H7 (cell line): ENCODE measurements around the gene DLX2. TPM values are rescaled to one million over a fixed set of nuclear protein-coding genes. Genes with fewer than 3 reads are reported as not detected.

Experiments used
- DNase-seq: peaks from one replicate; pipeline ENCODE4 v3.0.0; 2012
- H3K27me3 ChIP-seq: 2 replicates; pipeline ENCODE4 v1.6.0; 2011; ENCODE audit warnings: mild to moderate bottlenecking, low read length; ENCODE audit not compliant: control insufficient read depth, insufficient read depth
- H3K36me3 ChIP-seq: replicated peaks from 2 replicates; pipeline ENCODE4 v1.5.1; 2011; ENCODE audit warnings: low read length; ENCODE audit not compliant: control insufficient read depth, insufficient read depth
- H3K4me3 ChIP-seq: 2 replicates; pipeline ENCODE4 v1.5.1; 2011; ENCODE audit warnings: low read depth, mild to moderate bottlenecking, control low read depth, low read length, moderate library complexity; ENCODE audit not compliant: insufficient read depth
- total RNA-seq: library from RNA; depleted of rRNA; stranded (reverse); fragments of >200 nt; shearing (Covaris generic); gene quantifications from 2 replicates; pipeline ENCODE4 v1.2.3, GENCODE V29; 2014

DLX2 gene
- total RNA-seq, 1 experiment from 2014 or later = not detected

GRCh38 chr2:172084395-172084644 is 18.4 kb downstream of the DLX2 start:
- H3K27me3 ChIP-seq = peaks cover 99% of the 10 kb centered on the region
- no peak for DNase-seq

DNA sequence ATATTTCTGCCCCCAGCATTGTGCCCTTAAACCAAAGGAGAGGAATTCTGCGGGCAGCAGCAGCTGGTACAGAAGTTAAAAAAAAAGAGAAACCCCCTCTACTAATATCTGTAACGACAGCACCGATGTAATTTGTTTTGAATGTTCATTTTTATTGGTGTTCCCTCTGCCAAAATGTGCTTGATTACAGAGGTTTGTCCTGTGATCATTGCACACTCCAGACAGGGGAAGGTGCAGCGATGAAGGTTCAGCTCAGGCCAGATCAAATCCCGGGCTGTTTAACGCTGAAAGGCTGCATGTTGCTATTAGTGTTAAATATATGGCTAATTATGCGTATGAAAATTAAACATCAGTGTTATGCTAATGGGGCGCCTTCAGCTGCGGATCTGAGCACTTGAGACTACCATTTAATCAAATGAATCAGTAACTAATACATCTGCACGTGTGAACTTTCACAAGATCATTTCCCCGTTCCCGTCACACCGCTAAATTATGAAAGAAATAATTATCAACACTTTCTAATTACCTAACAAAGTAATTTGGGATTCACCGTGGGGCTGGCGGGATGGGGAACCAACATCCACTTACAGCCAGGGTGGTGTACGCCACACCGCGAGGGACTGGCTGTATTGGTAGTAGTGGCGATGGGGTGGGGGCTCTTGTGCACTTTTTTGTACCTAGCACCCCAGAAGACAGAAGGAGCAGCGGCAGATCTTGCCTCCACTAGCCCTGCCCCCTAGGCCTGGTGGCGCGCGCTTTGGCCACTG is 18.9 kb downstream of the DLX2 start:
- peaks cover 99% of the 10 kb centered on the region for H3K27me3 ChIP-seq
- H3K4me3 ChIP-seq = peak overlapping the region; percentile 47
- H3K36me3 ChIP-seq = no peaks in the 10 kb centered on the region
- peak; percentile 22 for DNase-seq

More at GRCh38 chr2:172084395-172084644, 18.4 kb downstream of the DLX2 start:
- H3K36me3 ChIP-seq = no peaks in the 10 kb centered on the region
- peak overlapping the region; percentile 47 for H3K4me3 ChIP-seq

- Histone ChIP-seq H3K36me3 (no peaks in the 10 kb centered on the region), H3K4me3 (no peak overlapping the region), H3K27me3 (peaks cover 99% of the 10 kb centered on the region)
- peak; percentile 68 for DNase-seq
Measured at GRCh38 chr2:172082944-172083627, 19.6 kb downstream of the DLX2 start.

DNA sequence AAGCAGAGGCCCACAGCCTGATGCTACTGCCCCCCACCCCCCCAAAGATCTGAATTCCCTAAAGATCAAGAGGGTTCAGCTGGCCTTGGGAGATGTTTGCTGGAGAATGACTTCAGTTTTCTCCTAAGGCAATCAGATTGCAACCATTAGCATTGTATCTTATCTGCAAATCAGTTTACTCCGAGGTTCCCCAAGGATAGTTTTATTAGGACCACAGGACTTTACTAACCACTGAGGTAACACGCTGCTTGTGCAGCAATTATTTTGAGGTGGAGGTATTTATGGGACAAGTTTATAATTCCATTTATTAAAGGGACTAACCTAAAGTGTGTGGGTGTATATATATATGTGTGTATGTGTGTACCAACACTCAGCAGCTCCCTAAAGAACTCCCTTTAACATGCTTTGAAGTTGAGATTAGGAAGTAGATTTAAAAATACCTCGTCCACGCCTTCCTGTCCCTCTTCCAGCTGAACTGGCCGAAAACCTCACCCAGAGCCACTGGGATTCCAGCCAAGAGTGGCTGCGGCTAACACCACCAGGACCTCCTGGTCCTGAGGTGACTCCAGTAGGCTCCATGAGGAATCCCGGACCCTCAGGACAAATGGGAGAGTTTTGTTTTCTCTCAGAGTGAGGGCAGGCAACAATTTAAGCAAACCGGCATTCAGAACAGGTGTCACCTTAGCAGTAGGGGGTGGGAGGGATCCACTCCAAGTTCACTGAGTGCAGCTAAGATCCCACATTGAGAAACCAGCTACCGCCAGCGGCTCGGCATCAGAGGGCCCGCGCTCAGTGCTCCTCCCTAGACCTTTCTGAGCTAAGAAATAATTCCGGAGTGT is 20.4 kb downstream of the DLX2 start:
- no peaks in the 10 kb centered on the region for H3K36me3 ChIP-seq
- DNase-seq = peak; percentile 62
- H3K27me3 ChIP-seq = peaks cover 93% of the 10 kb centered on the region
- H3K4me3 ChIP-seq = no peak overlapping the region

GRCh38 chr2:172081221-172082022 is 21.3 kb downstream of the DLX2 start:
- peaks cover 84% of the 10 kb centered on the region for H3K27me3 ChIP-seq

GRCh38 chr2:172080641-172081220 is 22.0 kb downstream of the DLX2 start:
- peak; percentile 76 for DNase-seq
- H3K27me3 ChIP-seq = peaks cover 79% of the 10 kb centered on the region
- H3K36me3 ChIP-seq = no peaks in the 10 kb centered on the region
- H3K4me3 ChIP-seq = peak overlapping the region; percentile 12; the same call in 1 of the 2 replicates

More at GRCh38 chr2:172081221-172082022, 21.3 kb downstream of the DLX2 start:
- Histone ChIP-seq H3K4me3 (peak overlapping the region; percentile 12; the same call in 1 of the 2 replicates), H3K36me3 (no peaks in the 10 kb centered on the region)
- DNase-seq = peak; percentile 80

GRCh38 chr2:172079838-172080640 is 22.7 kb downstream of the DLX2 start:
- Histone ChIP-seq H3K4me3 (no peak overlapping the region), H3K27me3 (peaks cover 73% of the 10 kb centered on the region), H3K36me3 (no peaks in the 10 kb centered on the region)
- peak; percentile 57 for DNase-seq

GRCh38 chr2:172079416-172079815 is 23.3 kb downstream of the DLX2 start:
- Histone ChIP-seq H3K27me3 (peaks cover 66% of the 10 kb centered on the region), H3K4me3 (no peak overlapping the region), H3K36me3 (no peaks in the 10 kb centered on the region)
- DNase-seq = no peak

- DNase-seq = no peak
- no peak overlapping the region for H3K4me3 ChIP-seq
- H3K36me3 ChIP-seq = no peaks in the 10 kb centered on the region
- H3K27me3 ChIP-seq = peaks cover 15% of the 10 kb centered on the region
Measured at GRCh38 chr2:172074254-172074653, 28.4 kb downstream of the DLX2 start.

- H3K4me3 ChIP-seq = no peak overlapping the region
- DNase-seq = no peak
- peaks cover 7% of the 10 kb centered on the region for H3K27me3 ChIP-seq
- H3K36me3 ChIP-seq = no peaks in the 10 kb centered on the region
Measured at GRCh38 chr2:172073518-172073917, 29.2 kb downstream of the DLX2 start.

GRCh38 chr2:172072706-172073105 is 30.0 kb downstream of the DLX2 start:
- no peaks in the 10 kb centered on the region for H3K36me3 ChIP-seq
- H3K4me3 ChIP-seq = no peak overlapping the region
- 0 out of 2 replicates have a peak, but pooled peaks cover 2% of the 10 kb centered on the region for H3K27me3 ChIP-seq
- DNase-seq = no peak

- Histone ChIP-seq H3K27me3 (0 out of 2 replicates have a peak, but pooled peaks cover 2% of the 10 kb centered on the region), H3K4me3 (no peak overlapping the region), H3K36me3 (no peaks in the 10 kb centered on the region)
- no peak for DNase-seq
Measured at GRCh38 chr2:172072303-172072702, 30.4 kb downstream of the DLX2 start.

DNA sequence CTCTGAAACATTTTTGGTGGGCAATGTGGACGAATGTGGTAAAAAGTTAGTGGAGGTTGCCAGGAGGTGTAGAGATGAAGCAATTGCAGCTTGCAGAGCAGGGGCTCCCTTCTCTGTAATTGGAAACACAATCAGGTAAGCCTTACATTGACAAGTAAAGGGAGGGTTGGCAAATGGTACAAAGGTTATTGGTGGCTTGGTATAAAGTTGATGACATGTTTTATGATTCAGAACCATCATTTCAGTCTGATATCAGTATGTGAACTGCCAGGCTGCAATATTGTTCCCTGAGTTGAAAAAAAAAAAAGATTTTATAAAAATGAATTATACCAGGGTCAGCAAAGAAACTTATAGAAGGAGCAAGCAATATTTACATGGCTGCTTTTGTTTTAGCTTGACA is 31.8 kb downstream of the DLX2 start:
- no peaks in the 10 kb centered on the region for H3K36me3 ChIP-seq
- DNase-seq = no peak
- no peak overlapping the region for H3K4me3 ChIP-seq
- H3K27me3 ChIP-seq = 0 out of 2 replicates have a peak, but pooled peaks cover 2% of the 10 kb centered on the region
